HuH-7 (cell line): ENCODE data around the gene ADCY10.
"Not testable (repeated sequence)": the region's sequence is repeated elsewhere in the genome, so short reads cannot be mapped to it uniquely, and the experiment has no call there.

Experiments
- DNase-seq: peaks from one replicate; pipeline ENCODE4 v3.0.0; 2011; ENCODE audit warnings: low spot score

ADCY10 gene

GRCh38 chr1:167924543-167925231 lies 10.8 kb upstream of the ADCY10 start:
- DNase-seq, result no peak

DNA sequence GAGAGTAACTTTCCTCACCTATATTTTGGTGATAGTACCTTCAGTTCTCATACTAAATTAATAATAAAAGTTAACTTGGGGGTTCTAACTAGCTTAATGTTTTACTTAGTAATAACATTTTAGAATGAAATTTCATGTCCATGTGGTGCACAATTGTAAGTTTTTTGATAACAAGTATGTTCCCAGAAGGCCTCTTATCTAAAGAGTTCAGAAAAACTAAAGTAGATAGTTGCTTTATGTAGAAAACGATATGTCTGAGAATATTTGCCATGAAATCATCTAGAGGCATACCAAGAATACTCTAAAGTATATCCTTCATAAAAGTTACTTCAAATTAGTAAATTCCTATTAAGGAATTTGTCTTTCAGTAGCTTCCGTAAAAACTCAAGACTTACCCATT lies 10.2 kb upstream of the ADCY10 start:
- no peak for DNase-seq

DNA sequence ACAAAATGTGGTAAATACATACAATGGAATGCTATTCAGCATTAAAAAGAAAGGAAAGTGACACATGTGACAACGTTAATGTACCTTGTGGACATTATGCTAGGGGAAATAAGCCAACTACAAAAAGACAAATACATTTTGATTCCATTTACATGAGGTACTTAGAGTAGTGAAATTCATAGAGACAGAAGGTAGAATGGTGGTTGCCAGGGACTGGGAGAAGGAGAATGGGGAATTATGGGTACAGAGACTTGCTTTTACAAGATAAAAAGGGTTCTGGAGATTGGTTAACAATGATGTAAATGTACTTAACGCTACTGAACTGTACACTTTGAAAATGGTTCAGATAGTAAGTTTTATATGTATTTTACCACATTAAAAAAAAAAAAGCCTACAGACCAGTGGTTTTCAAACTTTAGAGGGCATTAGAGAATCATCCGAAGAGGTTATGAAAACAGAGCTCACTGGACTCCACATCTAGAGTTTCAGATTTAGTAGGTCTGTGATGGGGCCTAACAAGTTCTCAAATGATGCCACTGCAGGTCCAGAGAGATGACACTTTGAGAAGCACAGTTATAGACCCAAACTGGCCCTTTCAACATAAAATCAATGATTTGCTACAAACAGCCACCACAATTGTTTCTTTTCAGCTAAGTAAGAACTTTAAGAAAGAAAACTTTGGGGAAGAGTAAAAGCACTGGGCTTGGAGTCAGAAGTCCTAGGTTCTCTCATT lies 9.6 kb upstream of the ADCY10 start:
- DNase-seq, result no peak

GRCh38 chr1:167922611-167923074 lies 8.7 kb upstream of the ADCY10 start:
- no peak for DNase-seq

DNA sequence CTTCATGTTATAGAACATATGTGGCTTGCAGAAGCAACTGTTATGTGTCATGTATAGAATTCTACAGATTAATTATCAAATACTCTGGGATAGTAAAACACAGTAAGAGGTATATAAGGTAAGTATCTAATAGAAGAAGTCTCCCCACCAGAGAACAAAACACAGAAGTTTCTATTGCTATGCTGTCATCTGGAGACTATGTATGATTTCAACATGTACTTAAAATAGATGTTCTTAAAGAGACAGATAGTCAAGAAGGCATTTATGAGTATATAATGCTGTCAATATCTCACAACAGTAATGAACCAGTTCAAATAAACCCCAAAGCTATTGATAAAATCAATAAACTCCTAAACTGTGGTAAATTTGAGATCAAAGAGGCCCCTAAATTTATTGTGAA lies 8.1 kb upstream of the ADCY10 start:
- no peak for DNase-seq

DNA sequence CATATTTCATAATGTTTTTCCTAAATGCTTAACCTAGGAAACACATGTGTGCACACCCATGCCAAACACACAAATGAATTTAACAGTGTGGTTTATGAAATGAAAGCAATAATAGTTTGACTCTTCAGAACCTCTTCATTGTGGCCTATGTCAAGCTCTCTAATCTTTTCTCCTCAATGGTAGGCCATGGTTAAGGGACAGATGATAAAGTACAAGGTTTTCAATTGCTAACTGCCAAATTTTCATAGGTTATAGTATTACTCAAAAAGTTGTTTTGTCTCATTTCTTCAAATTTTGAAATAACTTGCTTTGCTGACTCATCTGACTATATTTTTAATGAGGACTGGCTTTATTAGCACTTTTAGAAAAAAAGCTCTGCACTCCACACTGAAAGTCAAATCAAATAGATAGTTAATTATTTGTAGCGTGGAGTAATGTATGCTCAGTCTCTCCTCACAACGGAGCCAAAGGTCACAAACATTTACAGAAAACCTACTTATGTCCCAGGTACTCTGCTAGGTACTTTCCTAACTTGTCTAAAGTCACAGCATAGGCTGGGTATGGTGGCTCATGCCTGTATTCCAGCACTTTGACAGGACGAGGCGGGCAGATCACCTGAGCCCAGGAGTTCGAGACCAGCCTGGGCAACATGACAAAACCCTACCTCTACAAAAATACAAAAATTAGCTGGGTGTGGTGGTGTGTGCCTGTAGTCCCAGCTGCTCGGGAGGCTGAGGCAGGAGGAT lies 3.0 kb upstream of the ADCY10 start:
- DNase-seq, result no peak

- DNase-seq, result no peak
These were observed 1.6 kb upstream of the ADCY10 start for GRCh38 chr1:167915569-167915968.

- DNase-seq, result no peak
These were observed 1.6 kb downstream of the ADCY10 start for GRCh38 chr1:167912294-167912693.

DNA sequence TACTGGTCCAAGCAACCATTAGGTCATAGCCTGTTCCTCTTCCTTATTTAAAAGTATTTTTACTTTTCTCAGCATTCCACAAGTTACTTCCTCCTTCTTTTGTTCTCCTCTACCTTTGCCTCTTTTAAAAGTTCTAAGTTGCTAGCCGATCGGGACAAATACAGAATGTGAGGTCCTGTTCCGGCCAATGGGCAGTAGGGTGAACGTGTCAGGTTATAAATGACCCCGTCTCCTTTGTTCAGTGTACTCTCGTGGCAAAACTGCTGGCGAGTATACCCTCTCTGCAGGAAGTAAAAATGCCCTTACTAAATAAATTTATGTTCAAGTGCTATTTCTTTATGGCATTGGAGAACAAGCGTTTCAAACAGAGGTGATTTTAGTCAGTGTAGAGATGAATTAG lies 2.5 kb downstream of the ADCY10 start:
- no peak for DNase-seq

DNA sequence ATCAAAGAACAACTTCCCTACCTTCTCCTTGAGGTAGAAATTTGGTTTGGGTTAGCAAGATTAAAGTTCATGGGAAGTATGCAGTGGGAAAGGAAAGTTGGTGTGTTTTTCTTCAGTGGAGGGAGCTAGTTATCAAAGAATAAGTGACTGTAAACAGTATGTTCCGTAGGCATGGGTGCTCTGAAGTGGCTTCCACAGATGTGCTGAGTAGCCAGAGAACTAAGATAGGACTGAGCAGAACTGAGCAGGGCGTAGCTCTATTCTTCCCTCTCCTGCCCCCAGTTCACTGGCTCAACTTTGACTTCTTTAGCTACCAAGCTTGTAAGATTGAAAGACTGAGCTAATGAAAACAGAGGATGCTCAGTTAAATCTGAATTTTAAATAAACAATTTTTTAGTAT lies 3.4 kb downstream of the ADCY10 start:
- no peak for DNase-seq

- no peak for DNase-seq
These were observed 4.2 kb downstream of the ADCY10 start for GRCh38 chr1:167909691-167910180.

GRCh38 chr1:167905671-167906070 lies 8.3 kb downstream of the ADCY10 start:
- no peak for DNase-seq

GRCh38 chr1:167905182-167905581 lies 8.8 kb downstream of the ADCY10 start:
- no peak for DNase-seq

GRCh38 chr1:167904652-167905130 lies 9.2 kb downstream of the ADCY10 start:
- DNase-seq, result no peak

GRCh38 chr1:167900907-167901306 lies 13.0 kb downstream of the ADCY10 start:
- no peak for DNase-seq

- DNase-seq, result no peak
These were observed 14.7 kb downstream of the ADCY10 start for GRCh38 chr1:167899253-167899681.

DNA sequence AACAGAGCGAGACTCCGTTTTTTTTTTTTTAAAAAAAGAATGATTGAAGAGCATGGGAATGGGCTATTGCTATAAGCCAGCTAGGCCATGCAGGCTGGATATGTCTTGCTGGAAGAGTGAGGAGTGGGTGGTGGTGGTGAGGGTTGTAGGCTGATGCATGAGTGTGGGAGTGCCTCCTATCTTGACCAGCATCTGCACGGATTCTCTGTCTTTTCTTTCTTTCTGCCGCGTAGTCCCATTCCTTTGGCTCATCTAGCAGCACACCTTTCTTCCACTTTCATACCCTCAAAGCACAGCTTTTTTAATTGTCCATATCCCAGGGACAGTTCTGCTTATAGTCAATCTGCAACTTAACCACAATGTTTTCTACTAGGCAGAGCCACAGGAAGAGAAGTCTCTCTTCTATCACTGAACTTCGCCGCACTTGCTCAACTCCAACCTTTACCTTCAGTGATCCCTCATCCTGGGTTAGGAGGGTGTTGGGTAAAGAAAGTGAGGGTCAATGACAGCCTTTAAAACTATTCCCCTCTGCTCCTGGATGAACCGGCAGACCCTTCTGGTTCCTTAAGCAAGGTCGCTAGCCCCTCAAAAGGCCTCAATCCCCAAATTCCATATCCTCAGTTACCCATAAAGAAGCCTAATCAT lies 15.2 kb downstream of the ADCY10 start:
- no peak for DNase-seq

- no peak for DNase-seq
These were observed 20.1 kb downstream of the ADCY10 start for GRCh38 chr1:167893798-167894197.

DNA sequence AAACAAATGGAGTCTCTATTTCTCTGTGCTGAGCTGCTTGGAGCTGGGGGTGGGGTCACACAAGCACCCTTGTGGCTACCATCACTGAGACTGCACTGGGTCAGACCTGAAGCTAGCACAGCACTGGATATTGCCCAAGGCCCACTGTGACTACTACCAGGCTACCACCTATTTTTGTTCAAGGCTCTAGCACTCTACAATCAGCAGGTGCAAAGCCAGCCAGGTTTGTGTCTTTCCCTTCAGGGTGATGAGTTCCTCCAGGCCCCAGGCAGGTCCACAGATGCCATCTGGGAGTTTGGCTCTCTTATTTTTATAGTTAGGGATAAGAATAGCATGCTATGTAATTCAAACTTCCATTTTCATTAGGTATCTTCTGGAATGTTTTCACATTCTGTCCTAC lies 23.5 kb downstream of the ADCY10 start:
- no peak for DNase-seq

- DNase-seq, result not testable (repeated sequence)
These were observed 26.7 kb downstream of the ADCY10 start for GRCh38 chr1:167887187-167887586.

DNA sequence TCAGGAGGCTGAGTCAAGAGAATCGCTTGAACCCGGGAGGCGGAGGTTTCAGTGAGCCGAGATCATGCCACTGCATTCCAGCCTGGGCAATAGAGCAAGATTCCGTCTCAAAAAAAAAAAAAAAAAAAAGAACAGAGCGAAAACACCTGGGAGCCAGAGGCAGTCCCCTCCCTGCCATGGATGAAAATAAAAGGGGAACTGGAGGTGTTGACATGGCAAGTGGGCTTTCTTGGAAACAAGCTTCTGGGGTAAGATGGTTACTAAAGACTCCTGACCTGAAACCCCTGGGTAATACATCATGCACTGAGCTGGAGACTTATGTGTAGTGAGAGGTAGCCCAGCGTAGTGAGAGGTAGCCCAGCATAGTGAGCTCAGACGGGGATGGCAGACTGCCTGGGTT lies 31.6 kb downstream of the ADCY10 start:
- no peak for DNase-seq

DNA sequence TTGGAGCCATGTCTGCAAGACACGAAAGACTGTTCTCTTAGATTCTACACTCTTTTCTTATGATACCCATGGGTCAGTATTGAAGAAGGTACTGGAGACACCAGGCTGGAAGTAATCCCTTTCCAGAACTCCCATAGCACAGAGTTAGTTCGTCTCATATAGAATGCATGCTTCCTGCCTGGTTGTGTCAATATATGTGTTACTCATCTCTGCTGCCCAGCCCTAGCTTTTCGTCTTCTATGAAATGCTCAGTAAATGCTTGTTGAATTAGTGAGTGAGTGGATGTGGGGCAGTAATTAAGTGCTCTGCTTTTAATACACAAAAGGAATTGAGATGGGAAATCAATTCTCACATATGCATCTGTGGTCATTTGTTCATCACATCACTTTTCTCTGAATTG lies 32.1 kb downstream of the ADCY10 start:
- DNase-seq, result no peak
